Lower leg skin (tissue), 3 donors: ENCODE measurements around the gene YY1.

Source experiments
- POLR2A ChIP-seq, 2 donors: fragments of 450-650 bp; IDR thresholded peaks; one replicate each; pipeline ENCODE4 v1.6.1; 2016 to 2017; ENCODE audit warnings: antibody characterized with exemption in 2 of 2, mild to moderate bottlenecking in 1 of 2, moderate library complexity in 1 of 2
- TF ChIP-seq, protein P1 (sequence below), 3 donors: fragments of 450-650 bp; IDR thresholded peaks; one replicate each; pipeline ENCODE4 v1.5.1; 2016; ENCODE audit warnings: antibody characterized with exemption in 3 of 3, mild to moderate bottlenecking in 3 of 3, moderate library complexity in 2 of 3

DNA sequence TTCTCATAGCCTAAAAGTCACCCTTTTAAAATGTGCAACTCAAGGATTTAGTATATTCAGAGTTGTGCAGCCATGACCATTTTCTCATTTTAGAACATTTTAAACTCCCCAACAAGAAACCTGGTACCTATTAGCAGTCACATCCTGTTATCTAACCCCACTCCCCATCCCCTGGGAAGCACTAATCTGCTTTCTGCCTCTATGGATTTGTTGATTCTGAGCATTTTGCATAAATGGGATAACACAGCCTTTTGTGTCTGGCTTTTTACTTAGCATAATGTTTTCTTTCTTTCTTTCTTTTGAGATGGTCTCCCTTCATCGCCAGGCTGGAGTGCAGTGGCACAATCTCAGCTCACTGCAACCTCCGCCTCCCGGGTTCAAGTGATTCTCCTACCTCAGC lies 38.6 kb upstream of the YY1 start:
- TF ChIP-seq, protein P1, sequence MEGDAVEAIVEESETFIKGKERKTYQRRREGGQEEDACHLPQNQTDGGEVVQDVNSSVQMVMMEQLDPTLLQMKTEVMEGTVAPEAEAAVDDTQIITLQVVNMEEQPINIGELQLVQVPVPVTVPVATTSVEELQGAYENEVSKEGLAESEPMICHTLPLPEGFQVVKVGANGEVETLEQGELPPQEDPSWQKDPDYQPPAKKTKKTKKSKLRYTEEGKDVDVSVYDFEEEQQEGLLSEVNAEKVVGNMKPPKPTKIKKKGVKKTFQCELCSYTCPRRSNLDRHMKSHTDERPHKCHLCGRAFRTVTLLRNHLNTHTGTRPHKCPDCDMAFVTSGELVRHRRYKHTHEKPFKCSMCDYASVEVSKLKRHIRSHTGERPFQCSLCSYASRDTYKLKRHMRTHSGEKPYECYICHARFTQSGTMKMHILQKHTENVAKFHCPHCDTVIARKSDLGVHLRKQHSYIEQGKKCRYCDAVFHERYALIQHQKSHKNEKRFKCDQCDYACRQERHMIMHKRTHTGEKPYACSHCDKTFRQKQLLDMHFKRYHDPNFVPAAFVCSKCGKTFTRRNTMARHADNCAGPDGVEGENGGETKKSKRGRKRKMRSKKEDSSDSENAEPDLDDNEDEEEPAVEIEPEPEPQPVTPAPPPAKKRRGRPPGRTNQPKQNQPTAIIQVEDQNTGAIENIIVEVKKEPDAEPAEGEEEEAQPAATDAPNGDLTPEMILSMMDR (IDR thresholded peaks at IDR 0.05): no peak
- no peak for TF ChIP-seq POLR2A (IDR thresholded peaks at IDR 0.05)
